ENCODE measurements around the gene ARHGAP15.

The ARHGAP15 gene

DNA sequence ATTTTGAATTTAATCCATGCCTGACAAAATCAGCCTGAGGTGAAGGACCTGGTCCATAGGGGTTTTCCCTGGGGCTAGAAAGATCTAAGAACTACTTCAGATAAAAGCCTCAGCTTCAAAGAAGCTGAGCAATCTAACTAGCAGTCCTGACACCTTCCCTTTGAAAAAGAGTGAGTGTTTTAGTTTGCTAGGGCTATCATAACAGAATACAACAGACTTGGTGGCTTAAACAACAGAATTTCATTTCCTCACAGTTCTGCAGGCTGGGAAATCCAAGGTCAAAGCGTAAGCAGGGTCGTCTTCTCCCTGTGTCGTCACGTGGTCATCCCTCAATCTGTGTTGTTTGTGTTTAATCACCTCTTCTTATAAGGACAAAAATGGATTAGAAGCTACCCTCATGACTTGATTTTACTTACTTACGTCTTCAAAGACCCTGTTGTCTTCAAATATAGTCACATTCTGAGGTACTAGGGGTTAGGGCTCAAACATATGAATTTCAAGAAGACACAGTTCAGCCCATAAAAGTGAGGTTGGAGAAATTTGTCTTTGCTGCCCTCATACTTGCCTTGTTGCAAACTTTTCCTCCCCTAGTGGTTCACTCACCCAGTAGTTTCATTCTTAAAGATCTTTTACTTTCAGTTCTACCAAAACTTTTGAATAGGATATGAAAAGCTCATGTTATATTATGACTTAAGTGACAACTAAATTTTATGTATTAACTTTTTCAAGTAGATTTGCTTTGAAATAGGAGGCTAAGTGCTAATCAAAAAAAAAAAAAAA is 673.8 kb downstream of the ARHGAP15 start:
- no peak for DNase-seq

GRCh38 chr2:143803936-143804335 is 674.7 kb downstream of the ARHGAP15 start:
- DNase-seq, result no peak

- no peak for DNase-seq
These were observed 676.4 kb downstream of the ARHGAP15 start for GRCh38 chr2:143805666-143806065.

GRCh38 chr2:143807192-143807591 is 678.0 kb downstream of the ARHGAP15 start:
- DNase-seq, result no peak

DNA sequence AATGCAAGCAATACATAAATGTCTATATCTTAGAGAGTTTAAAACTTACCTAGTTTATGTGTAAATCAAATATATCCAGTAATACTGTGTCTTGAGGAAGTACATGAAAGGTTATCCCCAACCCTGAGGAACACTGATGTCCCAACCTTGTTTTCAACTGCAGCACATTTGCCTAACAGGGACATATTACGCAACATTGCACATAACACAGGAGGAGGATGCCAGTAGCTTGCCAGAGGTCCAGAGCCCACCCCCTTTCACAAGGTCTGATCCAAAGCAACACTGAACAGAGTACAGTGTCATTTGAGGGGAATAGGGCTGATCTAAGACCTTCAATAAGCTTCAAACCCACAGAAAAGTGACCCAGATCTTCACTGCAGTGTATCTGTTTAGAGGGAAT is 678.5 kb downstream of the ARHGAP15 start:
- DNase-seq, result no peak

GRCh38 chr2:143808166-143808565 is 678.9 kb downstream of the ARHGAP15 start:
- DNase-seq, result no peak

DNA sequence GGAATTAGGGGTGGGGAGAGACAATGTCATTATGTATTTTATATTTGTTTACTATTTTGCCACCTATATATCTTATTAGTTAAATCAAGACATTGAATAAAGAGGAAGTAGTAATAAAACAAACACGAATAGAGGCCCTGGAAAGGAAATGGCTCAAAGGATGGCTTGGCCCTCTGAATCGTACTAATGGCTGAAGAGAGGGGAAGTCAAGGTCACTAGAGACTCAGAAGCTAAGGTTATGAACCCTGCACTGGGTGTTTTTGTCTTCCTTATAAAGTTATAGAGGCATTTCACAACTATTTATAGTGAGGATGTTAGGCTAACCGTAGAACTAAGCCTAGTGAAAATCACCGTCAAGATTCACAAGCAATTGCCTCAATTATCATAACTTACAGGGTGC is 685.9 kb downstream of the ARHGAP15 start:
- no peak for DNase-seq

GRCh38 chr2:143816916-143817315 is 687.7 kb downstream of the ARHGAP15 start:
- DNase-seq, result no peak
